GM12892 (cell line): ENCODE measurements around the gene SLC25A13.

ENCODE experiments used
- POLR2A ChIP-seq: IDR thresholded peaks from 2 replicates; pipeline ENCODE4 v1.6.1; 2011; ENCODE audit warnings: low read depth, low read length, control low read depth
- TAF1 ChIP-seq: IDR thresholded peaks from 2 replicates; pipeline ENCODE4 v1.6.1; 2011; ENCODE audit warnings: low read depth, mild to moderate bottlenecking, control low read depth, low read length, borderline replicate concordance

- TF ChIP-seq POLR2A = no peak
- no peak for TF ChIP-seq TAF1
Measured at GRCh38 chr7:96287559-96287958, 34.3 kb downstream of the SLC25A13 start.
